Peyer's patch (tissue), 4 donors: ENCODE data around the gene ZFP57. TPM values are rescaled to one million over a fixed set of nuclear protein-coding genes. Genes with fewer than 3 reads are reported as not detected.

Source experiments
- DNase-seq, 3 donors: peaks; one replicate each; pipeline ENCODE4 v3.0.0-alpha.2; 2017 to 2019
- H3K27ac ChIP-seq, 4 donors: fragments of 200-600 bp; sonication (generic); one replicate each; pipeline ENCODE4 v1.5.1; 2016 to 2019
- H3K27me3 ChIP-seq, 2 donors: fragments of 200-600 bp; sonication (generic); one replicate each; pipeline ENCODE4 v1.5.1; 2019
- H3K36me3 ChIP-seq, 3 donors: fragments of 200-600 bp; sonication (generic); one replicate each; pipeline ENCODE4 v1.5.1; 2016 to 2019
- H3K4me1 ChIP-seq, 4 donors: fragments of 200-600 bp; sonication (generic); one replicate each; pipeline ENCODE4 v1.5.1; 2016 to 2019
- H3K4me3 ChIP-seq, 4 donors: fragments of 200-600 bp; sonication (generic); 1 replicate in 3 of 4; 2 replicates in 1 of 4; pipeline ENCODE4 v1.5.1; 2016 to 2019; ENCODE audit warnings: mild to moderate bottlenecking in 1 of 4
- H3K9me3 ChIP-seq, 4 donors: fragments of 200-600 bp; sonication (generic); one replicate each; pipeline ENCODE4 v1.5.1; 2016 to 2019; ENCODE audit warnings: mild to moderate bottlenecking in 1 of 4
- POLR2A ChIP-seq, 2 donors: fragments of 450-650 bp; IDR thresholded peaks; one replicate each; pipeline ENCODE4 v1.5.1; 2017; ENCODE audit warnings: antibody characterized with exemption in 2 of 2, mild to moderate bottlenecking in 2 of 2, moderate library complexity in 2 of 2
- total RNA-seq, 4 donors: library from RNA; depleted of rRNA; stranded (reverse); fragments of >200 nt; gene quantifications; one replicate each; pipeline ENCODE4 v1.1.0, GENCODE V29; 2016
- TF ChIP-seq, protein P1 (sequence below), 6 experiments: fragments of 450-650 bp in 4 of 6; fragments of 200-600 bp in 2 of 6; sonication (generic) in 1 of 6; IDR thresholded peaks; one replicate each; pipeline ENCODE4 v1.5.1; 2017 to 2019; ENCODE audit warnings: antibody characterized with exemption in 6 of 6, mild to moderate bottlenecking in 3 of 6, moderate library complexity in 1 of 6

ZFP57 gene
- total RNA-seq, 4 donors from 2014 or later = 1.6 TPM; not detected in 3

DNA sequence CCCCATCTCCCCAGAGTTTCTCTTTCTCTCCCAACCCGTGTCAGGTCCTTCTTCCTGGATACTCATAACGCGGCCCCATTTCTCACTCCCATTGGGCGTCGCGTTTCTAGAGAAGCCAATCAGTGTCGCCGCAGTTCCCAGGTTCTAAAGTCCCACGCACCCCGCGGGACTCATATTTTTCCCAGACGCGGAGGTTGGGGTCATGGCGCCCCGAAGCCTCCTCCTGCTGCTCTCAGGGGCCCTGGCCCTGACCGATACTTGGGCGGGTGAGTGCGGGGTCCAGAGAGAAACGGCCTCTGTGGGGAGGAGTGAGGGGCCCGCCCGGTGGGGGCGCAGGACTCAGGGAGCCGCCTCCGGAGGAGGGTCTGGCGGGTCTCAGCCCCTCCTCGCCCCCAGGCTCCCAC lies 42.3 kb upstream of the ZFP57 start, which contains the start of gene HLA-F:
HLA-F (plus strand) TSS at position 173 of the 404 bp plus-strand sequence; CDS start at position 203, 30 bp downstream.
- TF ChIP-seq, protein P1, sequence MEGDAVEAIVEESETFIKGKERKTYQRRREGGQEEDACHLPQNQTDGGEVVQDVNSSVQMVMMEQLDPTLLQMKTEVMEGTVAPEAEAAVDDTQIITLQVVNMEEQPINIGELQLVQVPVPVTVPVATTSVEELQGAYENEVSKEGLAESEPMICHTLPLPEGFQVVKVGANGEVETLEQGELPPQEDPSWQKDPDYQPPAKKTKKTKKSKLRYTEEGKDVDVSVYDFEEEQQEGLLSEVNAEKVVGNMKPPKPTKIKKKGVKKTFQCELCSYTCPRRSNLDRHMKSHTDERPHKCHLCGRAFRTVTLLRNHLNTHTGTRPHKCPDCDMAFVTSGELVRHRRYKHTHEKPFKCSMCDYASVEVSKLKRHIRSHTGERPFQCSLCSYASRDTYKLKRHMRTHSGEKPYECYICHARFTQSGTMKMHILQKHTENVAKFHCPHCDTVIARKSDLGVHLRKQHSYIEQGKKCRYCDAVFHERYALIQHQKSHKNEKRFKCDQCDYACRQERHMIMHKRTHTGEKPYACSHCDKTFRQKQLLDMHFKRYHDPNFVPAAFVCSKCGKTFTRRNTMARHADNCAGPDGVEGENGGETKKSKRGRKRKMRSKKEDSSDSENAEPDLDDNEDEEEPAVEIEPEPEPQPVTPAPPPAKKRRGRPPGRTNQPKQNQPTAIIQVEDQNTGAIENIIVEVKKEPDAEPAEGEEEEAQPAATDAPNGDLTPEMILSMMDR (IDR thresholded peaks at IDR 0.05) = peak in 1 of 6 experiments; percentile 5
- peak; percentile 66 to 92 for TF ChIP-seq POLR2A (IDR thresholded peaks at IDR 0.05)
- peak; percentile 89 to 97 (median 92) for DNase-seq

GRCh38 chr6:29720863-29721262 lies 39.9 kb upstream of the ZFP57 start:
- H3K4me1 ChIP-seq = peaks cover 0 to 18% (median 13%) of the 10 kb centered on the region in 4 donors
- H3K36me3 ChIP-seq = peaks cover 0 to 7% (median 0%) of the 10 kb centered on the region in 3 donors
- no peaks in the 10 kb centered on the region for H3K27me3 ChIP-seq
- H3K9me3 ChIP-seq = no peaks in the 10 kb centered on the region
- H3K27ac ChIP-seq = no peak overlapping the region
- TF ChIP-seq, protein P1 (IDR thresholded peaks at IDR 0.05) = peak in 2 of 6 experiments; percentile 7 to 16
- no peak for TF ChIP-seq POLR2A (IDR thresholded peaks at IDR 0.05)
- no peak overlapping the region for H3K4me3 ChIP-seq
- peak in 2 of 3 donors; percentile 31 to 72 for DNase-seq

More for the DNA sequence above, 42.3 kb upstream of the ZFP57 start, which contains the start of gene HLA-F:
- H3K4me3 ChIP-seq = peak within 1 kb of the TSS; percentile 63 to 100 (median 82)
- H3K36me3 ChIP-seq = peaks cover 0 to 31% (median 0%) of the 10 kb centered on the region in 3 donors
- H3K27ac ChIP-seq = peak within 1 kb of the TSS; percentile 89 to 99 (median 97)
- no peaks in the 10 kb centered on the region for H3K9me3 ChIP-seq
- H3K27me3 ChIP-seq = no peaks in the 10 kb centered on the region
- peaks cover 0 to 23% (median 15%) of the 10 kb centered on the region in 4 donors for H3K4me1 ChIP-seq

DNA sequence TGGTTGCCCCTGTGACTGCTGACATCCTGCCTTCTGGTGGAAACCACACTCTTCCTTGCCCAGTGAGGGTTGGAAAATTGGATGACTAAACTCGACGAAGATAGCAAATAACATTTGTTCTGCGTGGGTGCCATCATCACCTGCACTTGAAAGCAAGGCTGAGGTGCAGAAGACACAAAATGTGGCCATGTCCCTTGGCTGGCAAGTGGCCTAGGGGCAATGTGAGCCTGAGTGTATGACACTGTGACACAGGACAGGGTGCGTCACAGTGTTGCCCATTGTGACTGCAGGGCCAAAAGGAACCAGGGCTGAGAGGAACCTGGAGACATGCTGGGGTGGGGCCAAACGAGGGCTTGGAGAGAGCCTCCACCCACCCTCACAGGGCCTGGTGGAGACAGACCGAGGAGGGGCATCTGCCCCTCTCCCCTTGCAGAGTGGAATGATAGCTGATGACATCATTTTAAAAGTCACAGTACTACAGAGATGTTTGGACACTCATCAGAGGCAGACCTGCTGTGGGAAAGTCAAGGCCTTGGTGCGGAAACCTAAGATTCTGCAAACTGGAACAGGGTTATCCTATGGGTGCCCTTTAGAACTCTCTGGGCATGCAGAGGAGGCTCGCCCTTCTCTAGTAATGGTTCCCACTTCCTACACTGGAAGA lies 29.5 kb upstream of the ZFP57 start:
- Histone ChIP-seq H3K4me1 (no peaks in the 10 kb centered on the region), H3K9me3 (no peaks in the 10 kb centered on the region), H3K27ac (peak overlapping the region in 2 of 4 donors; percentile 48 to 75)

DNA sequence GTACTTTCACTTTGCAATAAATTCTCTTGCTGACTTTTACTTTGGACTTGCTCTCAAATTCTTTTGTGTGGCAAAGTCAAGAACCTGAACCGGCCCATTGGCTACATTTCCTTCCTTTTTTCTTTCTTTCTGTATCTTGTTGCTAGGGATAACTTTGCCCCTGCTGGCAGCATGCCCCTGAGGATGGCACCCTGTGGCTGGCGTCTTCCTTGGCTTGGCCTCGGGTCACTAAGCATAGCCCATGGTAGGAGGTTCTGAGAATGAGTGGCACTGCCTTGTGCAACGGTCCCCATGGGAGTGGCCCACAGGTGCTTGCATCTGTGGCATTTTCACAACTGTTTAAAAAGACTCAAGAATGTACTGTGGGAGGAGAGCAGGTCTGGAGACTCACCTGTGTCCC lies 28.2 kb upstream of the ZFP57 start:
- TF ChIP-seq, protein P1 (IDR thresholded peaks at IDR 0.05) = no peak
- no peak for TF ChIP-seq POLR2A (IDR thresholded peaks at IDR 0.05)
- no peak for DNase-seq
- peak overlapping the region; percentile 34 to 78 (median 69) for H3K27ac ChIP-seq

More for the DNA sequence above, 29.5 kb upstream of the ZFP57 start:
- H3K4me3 ChIP-seq = no peak overlapping the region
- no peak for DNase-seq
- H3K27me3 ChIP-seq = no peaks in the 10 kb centered on the region
- no peak for TF ChIP-seq POLR2A (IDR thresholded peaks at IDR 0.05)
- TF ChIP-seq, protein P1 (IDR thresholded peaks at IDR 0.05) = no peak
- no peaks in the 10 kb centered on the region for H3K36me3 ChIP-seq

DNA sequence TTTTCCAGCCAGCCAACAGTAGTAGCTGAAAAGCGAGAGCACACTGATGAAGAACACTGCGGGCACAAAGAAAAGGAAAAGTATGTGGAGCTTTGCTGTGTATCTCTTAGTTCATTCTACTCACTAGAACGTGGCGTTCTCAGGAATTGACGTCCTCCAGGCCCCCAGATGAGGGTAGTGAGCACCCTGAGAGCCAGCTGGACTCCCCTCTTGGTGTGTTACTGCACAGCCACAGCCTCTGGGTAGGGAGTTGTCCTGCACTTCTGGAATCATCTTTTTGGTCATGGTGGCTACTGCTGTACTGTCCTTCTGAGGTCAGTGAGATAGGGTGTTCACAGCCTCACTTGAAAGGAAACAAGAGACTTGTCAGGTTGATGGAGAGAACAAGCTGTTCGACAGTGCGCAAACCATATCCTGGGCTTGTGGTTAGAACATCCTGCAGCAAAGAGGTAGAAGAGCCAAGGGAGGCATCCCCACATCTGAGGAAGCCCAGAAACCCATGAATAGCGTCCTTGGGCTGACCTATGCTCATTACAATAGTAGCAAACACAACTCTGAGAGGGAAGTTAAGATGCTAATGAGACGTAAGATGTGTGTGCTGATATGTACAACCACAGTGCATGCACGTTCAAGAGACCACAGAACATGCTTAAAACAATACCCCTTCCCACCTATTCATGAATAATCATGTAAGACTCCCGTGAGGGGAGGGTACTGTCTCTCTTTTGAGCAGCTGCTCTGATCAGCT lies 27.7 kb upstream of the ZFP57 start:
- TF ChIP-seq POLR2A (IDR thresholded peaks at IDR 0.05) = no peak
- TF ChIP-seq, protein P1 (IDR thresholded peaks at IDR 0.05) = no peak
- Histone ChIP-seq H3K36me3 (no peaks in the 10 kb centered on the region), H3K4me3 (peak overlapping the region in 3 of 4 donors; percentile 11 to 29 (median 21)), H3K4me1 (no peaks in the 10 kb centered on the region), H3K27me3 (no peaks in the 10 kb centered on the region), H3K27ac (peak overlapping the region; percentile 34 to 78 (median 65)), H3K9me3 (no peaks in the 10 kb centered on the region)
- peak in 2 of 3 donors; percentile 81 to 92 for DNase-seq

More for the DNA sequence above, 28.2 kb upstream of the ZFP57 start:
- Histone ChIP-seq H3K4me1 (no peaks in the 10 kb centered on the region), H3K36me3 (no peaks in the 10 kb centered on the region), H3K27me3 (no peaks in the 10 kb centered on the region), H3K9me3 (no peaks in the 10 kb centered on the region), H3K4me3 (peak overlapping the region in 3 of 4 donors; percentile 11 to 29 (median 21))
